ENCODE results near the gene A1BG. TPM values are rescaled to one million over a fixed set of nuclear protein-coding genes. Genes with fewer than 3 reads are reported as not detected.
"Not testable (repeated sequence)": the region's sequence is repeated elsewhere in the genome, so short reads cannot be mapped to it uniquely, and the experiment has no call there.

A1BG gene
- total RNA-seq, 1 experiment from 2014 or later, result 4.1 TPM

DNA sequence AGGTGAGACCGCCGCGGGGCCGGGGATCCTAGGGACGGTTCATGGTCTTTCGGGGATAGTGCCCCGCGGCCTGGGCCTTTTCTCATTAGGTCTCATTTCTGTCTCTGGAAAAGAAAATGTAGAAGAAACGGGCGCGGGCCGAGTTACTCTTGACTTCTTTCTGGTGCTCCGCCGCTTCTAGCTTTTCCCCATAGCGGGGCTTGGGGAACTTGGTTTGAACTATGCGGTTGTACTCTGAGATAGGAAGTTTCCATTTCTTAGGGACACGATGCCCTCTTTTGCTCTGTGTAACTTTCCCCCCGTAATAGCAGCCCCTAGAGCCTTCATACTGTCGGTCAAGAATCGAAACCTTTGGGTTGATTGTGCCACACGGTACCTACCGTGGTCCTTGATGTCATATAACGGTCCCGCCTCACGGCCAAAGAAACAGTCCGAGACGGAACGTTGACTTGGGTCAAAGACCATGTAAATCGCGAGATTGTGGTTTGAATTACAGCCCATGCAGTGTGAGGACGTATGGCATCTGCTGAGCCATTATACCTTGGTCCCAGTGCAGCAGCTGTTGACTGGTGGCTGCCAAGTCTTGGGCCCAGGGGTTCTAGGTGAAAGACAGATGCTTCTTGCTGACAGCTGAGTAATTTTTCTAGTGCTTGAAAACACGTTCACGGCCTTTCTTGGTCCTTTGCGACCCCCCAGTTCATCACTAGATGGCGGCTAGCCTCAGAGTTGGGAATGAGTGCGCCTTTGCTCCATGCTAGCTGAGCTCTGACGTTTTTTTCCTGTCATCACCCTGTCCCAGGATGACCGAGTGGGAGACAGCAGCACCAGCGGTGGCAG lies 34.3 kb upstream of the A1BG start:
- DNase-seq (ENCODE audit: extremely low read depth, low read depth), result no peak

GRCh38 chr19:58386576-58387337 lies 33.5 kb upstream of the A1BG start, which contains the start of gene RPS5:
Gene RPS5, plus strand, starts transcription at chr19:58387269. Its CDS starts 869 bp downstream, at chr19:58388138.
- peak; percentile 96 for DNase-seq (ENCODE audit: extremely low read depth, low read depth)

DNA sequence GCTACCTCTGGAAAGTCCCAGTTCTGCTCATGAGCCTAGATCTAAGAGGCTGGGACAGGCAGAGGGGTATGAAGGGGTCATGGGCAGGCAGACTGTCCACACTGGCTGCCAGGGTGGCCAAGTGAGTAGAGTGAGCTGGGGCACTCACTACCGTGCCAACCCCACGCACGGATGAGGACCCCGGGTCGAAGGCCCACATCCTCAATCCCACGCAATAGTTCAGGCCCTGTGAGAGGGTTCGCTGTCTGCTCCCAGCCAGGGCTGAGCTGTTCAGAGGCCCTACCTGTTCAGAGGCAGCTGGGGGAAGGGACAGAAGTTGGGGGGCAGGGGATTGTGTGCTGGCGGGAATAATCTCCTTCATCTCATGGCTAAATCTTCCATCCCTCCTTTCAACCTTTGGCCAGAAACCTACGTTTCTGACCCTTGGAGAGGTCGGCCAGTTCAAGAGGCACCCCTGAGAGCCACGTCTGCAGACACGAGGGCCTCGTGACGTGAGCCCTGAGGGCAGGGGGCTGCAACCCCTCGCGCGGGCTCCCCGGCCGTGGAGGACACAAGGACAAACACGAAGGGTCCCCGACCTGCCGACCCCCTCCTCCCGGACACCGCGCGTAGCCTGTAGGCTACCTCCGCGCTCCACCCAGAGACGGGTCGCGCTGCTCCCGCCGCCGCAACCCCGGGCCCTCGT lies 32.7 kb upstream of the A1BG start:
- no peak for DNase-seq (ENCODE audit: extremely low read depth, low read depth)

- DNase-seq (ENCODE audit: extremely low read depth, low read depth), result no peak
Measured at GRCh38 chr19:58385313-58385890, 32.1 kb upstream of the A1BG start.

DNA sequence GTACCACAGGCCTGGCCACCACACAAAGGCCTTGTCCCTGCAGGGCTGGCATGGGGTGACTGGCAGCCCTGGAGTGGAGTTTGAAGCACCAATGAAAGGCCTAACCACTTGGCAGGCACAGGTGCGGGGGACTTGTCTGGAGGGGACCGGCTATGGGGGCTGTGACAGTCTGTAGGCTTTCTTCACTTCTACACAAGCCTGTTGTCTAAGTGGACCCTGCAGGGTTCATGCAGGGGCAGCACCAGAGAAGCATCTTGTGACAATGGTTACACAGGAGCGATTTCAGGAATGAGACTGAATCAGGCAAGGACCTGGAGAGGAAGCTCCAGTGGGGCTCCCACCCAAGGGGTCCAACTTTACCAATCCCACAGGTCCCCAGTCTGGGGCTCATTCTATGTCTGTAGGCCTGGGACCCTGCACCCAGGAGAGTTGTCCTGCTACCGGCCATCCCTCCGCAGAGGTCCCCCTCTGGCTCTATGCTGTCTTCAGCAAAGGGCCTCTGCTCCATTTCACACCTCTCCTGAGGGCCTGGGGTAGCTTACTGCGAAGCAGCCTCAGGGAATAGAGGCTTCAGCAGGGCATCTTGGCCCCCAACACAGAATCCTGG lies 29.8 kb upstream of the A1BG start:
- DNase-seq (ENCODE audit: extremely low read depth, low read depth), result no peak

GRCh38 chr19:58381460-58382212 lies 28.3 kb upstream of the A1BG start:
- DNase-seq (ENCODE audit: extremely low read depth, low read depth), result no peak

DNA sequence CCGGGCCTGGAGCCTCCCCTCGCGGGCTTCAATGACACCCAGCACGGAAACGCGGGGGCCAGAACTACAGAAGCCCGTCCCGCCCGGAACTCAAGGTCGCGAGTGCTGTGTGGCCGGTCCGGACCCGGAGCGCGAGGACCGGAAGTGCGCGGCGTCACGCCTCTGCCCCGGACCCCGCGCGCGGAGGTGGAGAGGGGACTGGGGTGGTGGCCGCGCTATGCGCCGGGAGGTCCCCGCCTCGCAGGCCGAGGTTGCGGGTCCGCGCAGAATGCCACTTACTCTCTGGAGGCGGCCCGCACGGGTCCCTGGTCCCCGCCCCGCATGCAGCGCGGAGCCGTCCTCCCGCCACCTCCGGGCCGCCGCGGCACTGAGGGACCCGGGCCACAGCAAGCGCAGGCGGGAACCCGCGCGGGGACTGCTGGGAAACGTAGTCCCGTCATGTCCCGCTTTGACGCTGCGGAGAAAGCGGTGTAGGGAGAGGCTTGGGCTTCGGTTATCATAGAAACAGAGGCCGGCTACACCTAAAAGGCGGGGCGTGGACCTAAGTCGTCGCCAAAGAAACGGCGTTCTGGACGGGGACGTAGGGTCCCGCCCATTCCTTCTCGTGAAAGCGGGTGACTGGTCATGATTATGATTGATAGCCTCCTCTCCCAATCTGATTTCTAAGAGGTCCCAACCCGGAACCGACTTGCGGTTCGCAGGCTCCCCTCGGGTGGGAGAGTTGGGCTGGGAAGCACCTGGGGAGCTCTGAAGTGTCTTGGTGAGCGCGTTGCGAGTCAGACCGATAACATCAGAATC lies 27.6 kb upstream of the A1BG start, which contains the start of gene ZNF837:
Gene ZNF837 (minus strand): TSS at position 369 of the 798 bp plus-strand sequence. CDS start 11,698 bp downstream, outside the sequence.
- DNase-seq (ENCODE audit: extremely low read depth, low read depth), result peak; percentile 99

DNA sequence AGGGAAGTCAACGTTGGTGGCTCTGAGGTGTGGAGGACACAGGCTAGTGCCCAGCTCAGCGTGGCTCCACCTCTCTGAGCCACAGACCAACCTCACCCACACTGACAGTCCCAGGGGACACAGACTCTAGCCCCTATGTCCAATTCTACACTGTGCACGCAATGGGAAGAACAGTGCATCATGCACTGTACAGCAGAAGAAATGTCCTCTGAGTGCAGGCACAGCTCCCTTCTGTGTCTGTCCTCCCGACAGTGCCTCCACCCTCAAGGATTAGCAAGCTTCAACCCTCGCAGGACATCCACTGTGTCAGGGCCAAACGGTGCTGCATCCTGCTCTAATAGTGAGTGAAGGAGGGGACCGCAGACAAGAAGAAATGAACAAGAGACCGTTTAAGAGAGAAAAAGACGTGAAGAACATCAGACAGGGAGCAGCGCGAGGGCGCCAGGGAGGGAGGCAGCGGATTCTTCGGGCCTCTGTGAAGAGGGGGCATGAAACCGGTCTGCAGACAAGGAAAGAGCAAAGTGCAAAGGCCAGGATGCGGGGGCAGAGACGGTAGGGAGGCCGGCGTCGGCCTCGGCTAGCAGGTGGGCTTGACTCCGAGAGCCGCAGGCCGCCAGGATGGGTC lies 26.9 kb upstream of the A1BG start:
- no peak for DNase-seq (ENCODE audit: extremely low read depth, low read depth)

- no peak for DNase-seq (ENCODE audit: extremely low read depth, low read depth)
Measured at GRCh38 chr19:58379246-58379645, 26.0 kb upstream of the A1BG start.

DNA sequence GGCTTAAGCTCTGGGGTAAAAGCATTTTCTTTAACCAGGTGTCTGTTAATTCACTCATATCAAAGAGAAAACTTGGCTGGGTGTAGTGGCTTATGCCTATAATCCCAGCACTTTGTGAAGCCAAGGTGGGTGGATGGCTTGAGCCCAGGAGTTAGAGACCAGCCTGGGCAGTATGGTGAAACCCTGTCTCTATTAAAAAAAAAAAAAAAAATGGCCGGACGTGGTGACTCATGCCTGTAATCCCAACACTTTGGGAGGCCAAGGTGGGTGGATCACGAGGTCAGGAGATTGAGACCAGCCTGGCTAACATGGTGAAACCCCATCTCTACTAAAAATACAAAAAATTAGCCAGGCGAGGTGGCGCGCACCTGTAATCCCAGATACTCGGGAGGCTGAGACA lies 23.4 kb upstream of the A1BG start:
- not testable (repeated sequence) for DNase-seq (ENCODE audit: extremely low read depth, low read depth)

DNA sequence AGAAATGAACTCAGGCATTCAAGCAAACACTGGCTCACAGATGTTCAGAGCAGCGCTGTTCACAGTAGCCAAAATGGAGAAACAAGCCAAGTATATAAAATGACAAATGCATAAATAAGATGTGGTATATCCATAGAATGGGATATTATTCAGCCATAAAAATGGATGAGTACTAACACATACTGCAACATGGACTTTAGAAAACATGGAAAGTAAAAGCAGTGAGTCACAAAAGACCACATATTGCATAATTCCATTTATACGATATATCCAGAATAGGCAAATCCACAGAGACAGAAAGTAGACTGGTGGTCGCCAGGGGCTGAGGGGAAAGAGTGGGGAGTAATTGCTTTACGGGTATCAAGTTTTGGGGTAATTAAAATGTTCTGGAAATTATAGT lies 20.9 kb upstream of the A1BG start:
- no peak for DNase-seq (ENCODE audit: extremely low read depth, low read depth)

GRCh38 chr19:58372311-58373133 lies 19.2 kb upstream of the A1BG start:
- DNase-seq (ENCODE audit: extremely low read depth, low read depth), result no peak

- no peak for DNase-seq (ENCODE audit: extremely low read depth, low read depth)
Measured at GRCh38 chr19:58368561-58369360, 15.5 kb upstream of the A1BG start.

DNA sequence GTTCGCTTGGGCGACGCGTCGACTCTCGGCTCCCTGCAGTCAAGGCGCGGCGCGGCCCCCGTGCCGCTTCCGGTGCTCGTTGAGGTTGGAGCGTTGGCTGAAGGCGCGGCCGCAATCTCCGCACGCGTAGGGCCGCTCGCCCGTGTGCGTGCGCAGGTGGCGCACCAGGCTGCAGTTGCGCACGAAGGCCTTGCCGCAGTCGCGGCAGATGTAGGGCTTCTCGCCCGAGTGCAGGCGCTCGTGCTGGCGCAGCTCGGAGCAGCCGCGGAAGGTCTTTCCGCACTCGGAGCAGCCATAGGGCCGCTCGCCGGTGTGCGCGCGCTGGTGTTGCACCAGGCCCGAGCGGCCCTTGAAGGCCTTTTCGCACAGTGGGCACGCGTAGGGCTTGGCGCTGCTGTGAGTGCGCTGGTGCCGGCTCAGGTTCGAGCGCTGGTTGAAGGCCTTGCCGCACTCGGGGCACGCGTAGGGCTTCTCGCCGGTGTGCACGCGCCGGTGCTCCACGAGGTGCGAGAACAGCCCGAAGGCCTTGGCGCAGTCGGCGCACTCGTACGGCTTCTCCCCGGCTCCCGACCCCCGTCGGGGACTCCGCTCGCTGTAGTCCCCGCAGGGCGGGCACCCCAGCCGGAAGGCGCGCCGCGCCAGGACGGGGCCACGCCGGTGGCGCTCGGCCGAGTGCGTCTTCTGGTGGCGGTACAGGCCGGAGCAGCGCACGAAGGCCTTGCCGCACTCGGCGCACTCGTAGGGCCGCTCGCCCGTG lies 14.6 kb upstream of the A1BG start:
- DNase-seq (ENCODE audit: extremely low read depth, low read depth), result no peak

DNA sequence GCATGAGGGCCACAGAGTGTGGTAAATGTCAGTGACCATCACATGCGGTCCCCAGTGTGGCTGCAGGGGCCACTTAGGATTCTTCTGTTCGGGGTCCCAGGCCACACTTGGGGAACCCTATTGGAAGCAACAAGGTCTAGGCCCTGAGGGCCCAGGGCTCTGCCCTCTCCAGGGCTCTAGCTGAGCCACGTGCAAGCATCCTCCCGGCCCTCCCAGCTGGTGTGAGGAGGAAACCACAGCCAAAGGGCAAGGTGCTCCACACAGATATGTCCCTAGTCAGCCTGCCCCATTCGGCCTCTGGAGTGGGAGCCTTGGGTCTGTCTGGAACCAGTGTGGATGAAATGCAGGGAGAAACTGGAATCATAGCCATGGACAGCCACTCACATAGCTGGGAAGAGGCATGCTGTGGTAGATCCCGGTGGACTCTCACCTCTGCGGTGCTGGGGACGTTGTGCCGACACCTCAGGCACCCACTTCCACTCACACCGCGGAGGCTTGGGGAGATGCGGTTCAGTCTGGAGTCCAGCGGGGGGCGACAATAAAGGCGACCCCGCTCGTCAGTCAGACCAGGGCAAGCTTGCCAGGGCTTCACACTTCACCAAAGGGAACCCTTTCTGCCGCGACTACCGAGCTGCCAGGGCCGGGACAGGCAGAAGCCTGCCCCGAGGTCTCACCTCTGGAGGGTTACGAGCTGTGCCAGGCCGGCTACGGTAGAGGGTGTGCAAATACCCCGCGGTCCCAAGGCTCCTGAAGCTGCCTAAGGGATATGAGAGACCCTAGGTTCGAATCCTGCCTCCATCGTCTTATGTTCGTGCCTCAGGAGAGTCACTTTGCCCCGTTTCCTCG lies 13.5 kb upstream of the A1BG start:
- DNase-seq (ENCODE audit: extremely low read depth, low read depth), result no peak

Measured in NCI-H460 (cell line).